CD4-positive, CD25-positive, alpha-beta regulatory T cell (primary cell): ENCODE measurements around the gene LANCL2. TPM values are rescaled to one million over a fixed set of nuclear protein-coding genes. Genes with fewer than 3 reads are reported as not detected.

Source experiments
- ATAC-seq, 2 donors: fragments of 150-1000 bp; cut with Tn5 transposase; one replicate each; pipeline ENCODE4 v1.10.0; 2021; ENCODE audit warnings: low read depth in 2 of 2, moderate number of reproducible peaks in 2 of 2, moderate library complexity in 1 of 2
- DNase-seq, 3 donors: peaks; one replicate each; pipeline versions ENCODE4 v3.0.0 to v3.0.0-alpha.2; 2012 to 2022; ENCODE audit warnings: mixed read lengths in 1 of 3
- H3K27ac ChIP-seq: one replicate; pipeline ENCODE4 v1.7.0; 2013; ENCODE audit warnings: mild to moderate bottlenecking, low read length; ENCODE audit not compliant: insufficient read depth, poor library complexity, severe bottlenecking
- H3K27me3 ChIP-seq: one replicate; pipeline ENCODE4 v1.7.0; 2013; ENCODE audit warnings: low read length; ENCODE audit not compliant: control insufficient read depth, insufficient read depth
- H3K36me3 ChIP-seq: one replicate; pipeline ENCODE4 v1.7.0; 2013; ENCODE audit warnings: mild to moderate bottlenecking, low read length, moderate library complexity; ENCODE audit not compliant: control insufficient read depth, insufficient read depth
- H3K4me1 ChIP-seq: 2 replicates; pipeline ENCODE4 v1.7.0; 2013; ENCODE audit warnings: mild to moderate bottlenecking, low read length; ENCODE audit not compliant: insufficient read depth, control insufficient read depth, poor library complexity, severe bottlenecking
- H3K4me3 ChIP-seq: one replicate; pipeline ENCODE4 v1.7.0; 2013; ENCODE audit warnings: low read depth, mild to moderate bottlenecking, low read length, moderate library complexity
- H3K9me3 ChIP-seq, 2 experiments: 1 replicate in 1 of 2; 2 replicates in 1 of 2; pipeline ENCODE4 v1.7.0; 2013; ENCODE audit warnings: low read length in 2 of 2, mild to moderate bottlenecking in 1 of 2, moderate library complexity in 1 of 2; ENCODE audit not compliant: control insufficient read depth in 2 of 2
- H3K27ac Mint-ChIP-seq, 3 donors: one replicate each; pipeline ENCODE4 v1.8.0; 2020 to 2022; ENCODE audit warnings: mild to moderate bottlenecking in 3 of 3, mixed read lengths in 3 of 3, moderate library complexity in 2 of 3
- H3K27me3 Mint-ChIP-seq: one replicate; pipeline ENCODE4 v1.8.0; 2022; ENCODE audit warnings: mild to moderate bottlenecking, mixed read lengths
- H3K36me3 Mint-ChIP-seq: one replicate; pipeline ENCODE4 v1.8.0; 2020; ENCODE audit warnings: mixed read lengths
- H3K4me1 Mint-ChIP-seq, 4 donors: one replicate each; pipeline ENCODE4 v1.8.0; 2020 to 2022; ENCODE audit warnings: mixed read lengths in 4 of 4, mild to moderate bottlenecking in 1 of 4
- H3K4me3 Mint-ChIP-seq, 4 donors: one replicate each; pipeline ENCODE4 v1.8.0; 2020 to 2022; ENCODE audit warnings: mild to moderate bottlenecking in 4 of 4, mixed read lengths in 4 of 4, moderate library complexity in 3 of 4
- H3K9me3 Mint-ChIP-seq, 7 donors: one replicate each; pipeline ENCODE4 v1.8.0; 2020 to 2022; ENCODE audit warnings: mixed read lengths in 7 of 7, mild to moderate bottlenecking in 3 of 7, moderate library complexity in 2 of 7
- polyA plus RNA-seq, 4 donors: library from polyadenylated mRNA; unstranded; fragments of 300-500 nt; fragmentation: Illumina TruSeq; gene quantifications; one replicate each; pipeline ENCODE4 v1.2.3, GENCODE V29; 2021
- total RNA-seq: library from RNA; stranded (reverse); gene quantifications from one replicate; pipeline ENCODE4 v1.2.3, GENCODE V29; 2022

Gene LANCL2
- total and polyA plus RNA-seq, 5 donors from 2014 or later, result 7.6 to 11.7 (median 10.4) TPM

DNA sequence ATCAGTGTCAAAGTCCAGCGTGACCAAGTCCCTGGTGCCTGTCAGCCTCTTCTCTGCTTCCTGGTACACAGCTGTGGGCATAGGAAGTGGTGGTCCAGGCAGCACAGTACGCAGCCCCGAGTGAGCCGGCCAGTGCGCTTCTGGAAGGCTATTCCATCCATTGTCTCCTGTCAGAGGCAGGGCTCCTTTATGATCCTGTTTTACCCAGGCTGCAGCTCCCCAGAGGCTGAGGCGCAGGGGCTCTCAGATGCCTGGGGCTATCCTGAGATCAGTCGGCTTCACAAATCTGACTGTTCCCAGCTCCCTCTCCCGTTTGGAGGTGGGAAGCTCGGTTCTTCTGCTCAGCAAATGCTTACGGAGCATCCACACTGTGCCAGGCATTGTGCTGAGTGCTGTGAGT is 70.3 kb downstream of the LANCL2 start:
- no peak overlapping the region for H3K4me3 Mint-ChIP-seq
- Histone ChIP-seq H3K36me3 (no peaks in the 10 kb centered on the region), H3K4me3 (no peak overlapping the region), H3K27ac (no peak overlapping the region), H3K9me3 (no peaks in the 10 kb centered on the region), H3K27me3 (no peaks in the 10 kb centered on the region), H3K4me1 (peaks cover 12% of the 10 kb centered on the region)
- H3K27ac Mint-ChIP-seq, result peak overlapping the region in 1 of 3 donors; percentile 77
- peaks cover 7 to 62% (median 28%) of the 10 kb centered on the region in 4 donors for H3K4me1 Mint-ChIP-seq
- ATAC-seq (no peak), DNase-seq (no peak)
- H3K9me3 Mint-ChIP-seq, result no peaks in the 10 kb centered on the region
- peaks cover 7% of the 10 kb centered on the region for H3K36me3 Mint-ChIP-seq
- H3K27me3 Mint-ChIP-seq, result no peaks in the 10 kb centered on the region

GRCh38 chr7:55436457-55436856 is 71.3 kb downstream of the LANCL2 start:
- Mint-ChIP-seq H3K36me3 (peaks cover 7% of the 10 kb centered on the region), H3K4me1 (peaks cover 7 to 63% (median 28%) of the 10 kb centered on the region in 4 donors), H3K9me3 (no peaks in the 10 kb centered on the region), H3K27ac (peak overlapping the region in 2 of 3 donors; percentile 77 to 78), H3K4me3 (peak overlapping the region in 1 of 4 donors; percentile 21), H3K27me3 (no peaks in the 10 kb centered on the region)
- Histone ChIP-seq H3K4me3 (no peak overlapping the region), H3K27ac (no peak overlapping the region), H3K27me3 (no peaks in the 10 kb centered on the region), H3K9me3 (no peaks in the 10 kb centered on the region), H3K36me3 (no peaks in the 10 kb centered on the region), H3K4me1 (peaks cover 12% of the 10 kb centered on the region)
- no peak for ATAC-seq
- no peak for DNase-seq

- peaks cover 7 to 63% (median 32%) of the 10 kb centered on the region in 4 donors for H3K4me1 Mint-ChIP-seq
- H3K27ac Mint-ChIP-seq, result peak overlapping the region; percentile 2 to 27 (median 9)
- ATAC-seq (no peak), DNase-seq (no peak)
- Histone ChIP-seq H3K27ac (no peak overlapping the region), H3K27me3 (no peaks in the 10 kb centered on the region), H3K9me3 (no peaks in the 10 kb centered on the region), H3K4me1 (peaks cover 12% of the 10 kb centered on the region), H3K4me3 (no peak overlapping the region), H3K36me3 (no peaks in the 10 kb centered on the region)
- H3K4me3 Mint-ChIP-seq, result no peak overlapping the region
- H3K9me3 Mint-ChIP-seq, result peaks cover 0 to under 1% (median 0%) of the 10 kb centered on the region in 7 donors
- peaks cover 7% of the 10 kb centered on the region for H3K36me3 Mint-ChIP-seq
- H3K27me3 Mint-ChIP-seq, result no peaks in the 10 kb centered on the region
Observed at GRCh38 chr7:55437375-55437774, 72.2 kb downstream of the LANCL2 start.

GRCh38 chr7:55438085-55438756 is 73.1 kb downstream of the LANCL2 start:
- peaks cover 0 to 2% (median 0%) of the 10 kb centered on the region in 7 donors for H3K9me3 Mint-ChIP-seq
- Histone ChIP-seq H3K4me3 (no peak overlapping the region), H3K36me3 (no peaks in the 10 kb centered on the region), H3K9me3 (no peaks in the 10 kb centered on the region), H3K4me1 (peaks cover 9% of the 10 kb centered on the region), H3K27ac (no peak overlapping the region), H3K27me3 (no peaks in the 10 kb centered on the region)
- DNase-seq, result no peak
- H3K4me1 Mint-ChIP-seq, result peaks cover 3 to 59% (median 32%) of the 10 kb centered on the region in 4 donors
- peak overlapping the region in 2 of 4 donors; percentile 16 to 40 for H3K4me3 Mint-ChIP-seq
- H3K36me3 Mint-ChIP-seq, result peaks cover 7% of the 10 kb centered on the region
- no peak for ATAC-seq
- peak overlapping the region; percentile 68 to 77 (median 69) for H3K27ac Mint-ChIP-seq
- H3K27me3 Mint-ChIP-seq, result no peaks in the 10 kb centered on the region

GRCh38 chr7:55438757-55439525 is 73.8 kb downstream of the LANCL2 start:
- ATAC-seq (peak in 1 of 2 donors; percentile 49), DNase-seq (peak in 1 of 3 donors; percentile 32)
- H3K27ac ChIP-seq, result no peak overlapping the region
- H3K4me1 Mint-ChIP-seq, result peaks cover 0 to 54% (median 30%) of the 10 kb centered on the region in 4 donors
- H3K9me3 Mint-ChIP-seq, result peaks cover 0 to 2% (median 0%) of the 10 kb centered on the region in 7 donors
- H3K27me3 Mint-ChIP-seq, result no peaks in the 10 kb centered on the region
- no peak overlapping the region for H3K4me3 ChIP-seq
- H3K27ac Mint-ChIP-seq, result peak overlapping the region; percentile 68 to 89 (median 77)
- peak overlapping the region in 2 of 4 donors; percentile 16 to 40 for H3K4me3 Mint-ChIP-seq
- H3K27me3 ChIP-seq, result no peaks in the 10 kb centered on the region
- peaks cover 9% of the 10 kb centered on the region for H3K4me1 ChIP-seq
- no peaks in the 10 kb centered on the region for H3K36me3 ChIP-seq
- peaks cover 7% of the 10 kb centered on the region for H3K36me3 Mint-ChIP-seq
- no peaks in the 10 kb centered on the region for H3K9me3 ChIP-seq

- Mint-ChIP-seq H3K4me1 (peaks cover 0 to 59% (median 33%) of the 10 kb centered on the region in 4 donors), H3K9me3 (peaks cover 0 to 2% (median 0%) of the 10 kb centered on the region in 7 donors), H3K27me3 (no peaks in the 10 kb centered on the region), H3K27ac (peak overlapping the region; percentile 77 to 92 (median 89)), H3K36me3 (peaks cover 7% of the 10 kb centered on the region), H3K4me3 (no peak overlapping the region)
- H3K4me3 ChIP-seq, result no peak overlapping the region
- H3K4me1 ChIP-seq, result peaks cover 9% of the 10 kb centered on the region
- peak in 1 of 3 donors; percentile 29 for DNase-seq
- H3K36me3 ChIP-seq, result no peaks in the 10 kb centered on the region
- H3K27me3 ChIP-seq, result no peaks in the 10 kb centered on the region
- peak; percentile 13 to 23 for ATAC-seq
- no peaks in the 10 kb centered on the region for H3K9me3 ChIP-seq
- no peak overlapping the region for H3K27ac ChIP-seq
Observed at GRCh38 chr7:55439627-55440026, 74.5 kb downstream of the LANCL2 start.

DNA sequence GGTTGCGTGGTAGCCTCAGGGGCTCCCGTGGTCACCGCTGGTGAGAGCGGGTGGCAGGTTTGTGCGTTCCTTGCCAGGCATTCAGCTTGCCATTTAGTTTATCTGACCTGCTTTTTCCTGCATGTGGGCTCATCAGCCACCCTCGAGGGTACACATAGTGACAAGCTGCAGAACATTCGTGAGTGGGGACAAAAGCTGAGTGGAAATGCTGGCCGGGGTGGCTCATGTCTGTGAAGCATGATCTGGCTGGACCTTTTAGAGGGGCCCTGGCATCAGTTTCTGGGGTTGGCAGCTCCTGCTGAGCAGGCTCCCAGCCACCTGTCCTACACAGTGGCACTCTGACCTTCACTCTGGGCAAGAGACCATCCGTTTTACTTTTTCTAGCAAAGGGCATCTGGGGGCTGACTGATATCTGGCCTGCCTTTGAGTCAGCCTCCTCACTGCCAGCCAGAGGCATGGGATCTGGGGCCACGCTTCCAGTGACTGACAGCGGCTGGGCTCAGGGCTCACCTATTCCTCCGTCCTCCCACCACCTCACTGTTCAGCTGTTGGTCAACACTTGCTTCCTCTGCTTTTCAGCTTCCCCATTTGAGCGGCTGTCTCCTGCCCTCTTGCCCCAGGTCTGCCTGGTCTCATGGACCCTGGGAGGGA is 75.0 kb downstream of the LANCL2 start:
- no peaks in the 10 kb centered on the region for H3K27me3 ChIP-seq
- H3K27ac Mint-ChIP-seq, result peak overlapping the region in 2 of 3 donors; percentile 77 to 92
- DNase-seq (no peak), ATAC-seq (no peak)
- H3K4me3 Mint-ChIP-seq, result no peak overlapping the region
- no peaks in the 10 kb centered on the region for H3K27me3 Mint-ChIP-seq
- no peaks in the 10 kb centered on the region for H3K9me3 ChIP-seq
- no peaks in the 10 kb centered on the region for H3K36me3 ChIP-seq
- H3K36me3 Mint-ChIP-seq, result peaks cover 9% of the 10 kb centered on the region
- peaks cover 0 to 2% (median 0%) of the 10 kb centered on the region in 7 donors for H3K9me3 Mint-ChIP-seq
- peaks cover under 1 to 60% (median 35%) of the 10 kb centered on the region in 4 donors for H3K4me1 Mint-ChIP-seq
- H3K27ac ChIP-seq, result no peak overlapping the region
- peaks cover 9% of the 10 kb centered on the region for H3K4me1 ChIP-seq
- H3K4me3 ChIP-seq, result no peak overlapping the region
